ENCODE results near the gene UBTF.

Gene UBTF

DNA sequence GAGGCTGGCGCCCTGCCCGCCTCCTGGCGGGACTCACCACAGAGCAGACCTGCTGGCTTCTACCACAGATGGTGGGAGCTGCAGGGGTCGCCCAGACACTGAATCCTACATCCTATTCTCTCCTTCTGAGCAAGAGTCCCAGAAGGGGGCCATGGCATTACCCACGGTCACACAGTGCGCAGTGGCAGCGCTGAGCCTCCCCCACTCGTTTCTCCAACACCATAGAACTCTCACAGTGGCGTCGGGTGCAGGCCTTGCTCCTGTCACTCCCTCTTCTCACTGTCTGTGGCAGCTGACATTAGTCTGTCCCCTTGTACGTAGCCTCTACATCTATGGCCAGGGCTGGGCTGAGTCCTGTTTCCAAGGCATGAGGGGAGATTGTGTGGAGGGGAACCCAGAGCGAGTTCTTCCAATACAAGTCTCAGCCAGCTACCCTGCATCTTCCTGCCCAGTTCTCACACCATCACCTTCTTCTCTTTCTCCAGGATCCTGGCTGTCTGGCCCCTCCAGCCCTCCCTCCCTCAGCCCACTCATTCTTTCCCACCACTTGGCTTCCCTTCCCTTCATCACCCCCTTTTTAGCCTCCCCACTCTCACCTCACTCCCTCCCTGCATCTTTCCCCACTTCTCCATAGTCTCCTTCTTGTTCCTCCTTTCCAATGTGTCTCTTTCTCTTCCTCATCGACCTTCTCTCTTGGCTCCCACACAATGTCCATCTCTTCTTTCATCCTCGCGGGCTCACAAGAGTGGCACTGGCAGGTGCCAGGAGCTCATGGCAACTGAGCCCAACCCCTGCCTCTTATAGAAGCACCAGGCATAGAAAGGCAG lies 5.9 kb downstream of the UBTF start:
- no peak for DNase-seq (ENCODE audit: low spot score)

DNA sequence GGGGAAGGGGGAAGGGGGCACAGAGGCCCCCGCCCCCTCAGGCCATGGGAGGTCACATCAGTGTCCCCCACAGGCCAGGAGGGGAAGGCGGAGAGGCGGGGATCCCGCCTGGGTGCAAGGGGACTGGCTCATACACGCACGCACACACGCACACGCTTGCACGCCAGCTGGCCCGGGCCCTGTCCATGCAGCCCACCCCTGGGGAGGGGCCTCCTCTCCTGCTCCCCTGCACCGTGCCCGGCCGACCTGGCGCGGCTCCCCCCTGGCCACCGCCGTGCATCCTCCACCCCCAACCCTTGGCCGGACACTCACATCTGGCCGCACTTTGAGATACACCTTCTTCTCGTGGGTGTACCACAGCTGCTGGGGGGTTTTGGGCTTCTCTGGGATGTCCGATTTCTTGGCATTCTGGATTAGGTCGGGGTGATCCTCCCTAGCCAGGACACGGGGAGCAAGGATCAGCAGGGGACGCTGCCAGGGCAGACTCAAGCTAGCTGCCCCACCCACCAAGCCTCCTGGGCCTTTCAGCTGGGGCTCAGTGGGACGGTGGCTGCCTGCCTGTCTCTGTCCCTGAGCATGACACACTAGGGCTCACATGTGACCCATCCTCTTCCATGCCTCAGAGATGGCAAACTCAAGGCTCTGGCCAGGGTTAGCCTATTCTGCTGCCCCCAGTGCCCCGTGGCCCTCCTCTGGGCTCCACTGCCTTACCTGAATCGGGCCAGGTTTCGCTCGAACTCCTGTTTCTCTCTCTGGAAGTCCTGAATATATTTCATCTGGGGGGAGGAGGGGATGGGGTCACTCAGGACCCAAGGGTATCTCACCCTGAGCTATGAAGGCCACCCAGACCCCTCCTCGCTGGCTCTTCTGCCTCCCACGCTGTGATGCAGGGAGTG lies 6.7 kb downstream of the UBTF start:
- DNase-seq (ENCODE audit: low spot score), result no peak

DNA sequence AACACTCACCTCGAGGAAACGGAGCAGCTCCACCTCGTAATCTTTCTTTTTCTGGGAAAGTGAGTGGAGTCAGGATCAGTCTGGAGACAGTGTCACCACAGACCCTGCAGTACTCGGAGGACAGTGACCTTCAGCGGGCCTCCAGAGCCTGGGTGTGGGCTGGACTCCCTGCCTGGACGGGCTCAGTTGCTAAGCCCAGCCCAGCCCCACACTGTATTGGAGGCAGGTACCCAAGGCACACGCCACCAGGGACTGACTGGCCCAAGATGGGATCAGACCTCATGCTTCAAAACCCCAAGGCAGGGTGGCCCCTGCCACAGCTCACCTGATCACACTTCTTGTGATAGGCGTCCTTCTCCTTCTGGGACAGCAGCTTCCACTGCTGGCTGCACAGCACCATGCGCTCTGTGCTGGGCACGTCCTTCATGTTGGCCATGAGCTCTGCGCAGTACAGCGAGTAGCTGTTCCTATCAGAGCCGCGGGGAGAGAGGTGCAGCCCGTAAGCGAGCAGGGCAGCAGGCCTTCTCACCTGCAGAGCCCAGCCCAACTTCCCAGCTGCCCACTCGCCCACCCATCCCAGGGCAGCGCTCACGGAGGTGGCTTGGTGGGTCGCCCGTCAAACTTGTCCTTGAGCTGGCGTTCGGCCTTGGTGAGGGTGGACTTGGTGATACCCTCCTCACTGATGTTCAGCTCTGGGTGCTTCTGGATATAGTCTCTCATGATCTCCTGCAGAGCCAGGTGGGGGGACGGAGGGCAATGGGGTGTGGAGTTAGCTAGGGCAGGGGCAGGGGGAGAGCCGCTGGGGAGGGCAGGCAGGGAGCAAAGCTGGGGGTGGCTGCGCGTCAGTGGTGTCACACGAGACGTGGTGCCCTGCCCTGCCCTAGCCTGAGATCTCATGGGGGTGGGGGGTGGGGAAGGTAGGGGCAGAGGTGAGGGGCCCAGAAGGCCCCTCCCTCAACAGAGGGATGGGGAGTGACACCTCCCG lies 7.9 kb downstream of the UBTF start:
- no peak for DNase-seq (ENCODE audit: low spot score)

DNA sequence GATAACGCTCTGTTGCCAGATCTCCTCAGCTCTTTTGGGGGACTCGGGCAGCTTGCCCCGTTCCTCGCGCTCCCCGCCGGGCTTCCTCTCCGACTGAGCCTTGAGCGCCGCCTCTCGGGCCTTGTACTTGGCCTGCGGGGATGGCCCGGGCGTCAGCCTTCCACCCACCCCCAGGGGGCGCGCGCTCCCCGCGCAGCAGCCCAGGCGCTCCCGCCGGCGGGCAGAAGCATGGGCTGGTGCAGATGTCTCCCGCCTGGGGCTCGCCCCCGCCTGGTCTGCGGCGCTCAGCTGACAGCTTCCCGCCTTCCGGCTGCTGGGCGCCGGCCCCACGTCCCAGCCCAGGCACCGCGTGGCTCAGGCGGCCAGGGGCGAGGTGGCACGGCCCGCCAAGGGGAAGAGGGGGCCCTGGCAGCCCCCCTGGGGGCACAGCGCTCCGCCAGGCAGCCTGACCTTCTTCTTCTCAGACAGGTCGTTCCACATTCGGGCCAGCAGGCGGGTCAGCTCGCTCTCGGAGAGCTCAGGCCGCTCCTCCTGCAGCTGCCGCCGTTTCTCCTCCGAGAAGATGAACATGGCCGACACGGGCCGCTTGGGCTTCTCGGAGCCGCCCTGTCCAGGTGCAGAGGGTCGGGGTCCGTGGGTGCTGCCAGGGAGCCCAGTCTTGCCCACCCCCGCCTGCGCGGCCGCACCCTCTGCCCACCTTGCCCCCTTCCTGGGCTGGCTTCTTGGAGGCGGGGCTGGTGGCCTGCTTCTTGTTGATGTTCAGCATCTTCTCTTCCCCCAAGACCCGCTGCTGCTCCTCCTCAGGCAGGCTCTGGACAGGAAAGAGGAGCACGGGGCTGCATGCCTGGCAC lies 8.9 kb downstream of the UBTF start:
- DNase-seq (ENCODE audit: low spot score), result peak; percentile 90

DNA sequence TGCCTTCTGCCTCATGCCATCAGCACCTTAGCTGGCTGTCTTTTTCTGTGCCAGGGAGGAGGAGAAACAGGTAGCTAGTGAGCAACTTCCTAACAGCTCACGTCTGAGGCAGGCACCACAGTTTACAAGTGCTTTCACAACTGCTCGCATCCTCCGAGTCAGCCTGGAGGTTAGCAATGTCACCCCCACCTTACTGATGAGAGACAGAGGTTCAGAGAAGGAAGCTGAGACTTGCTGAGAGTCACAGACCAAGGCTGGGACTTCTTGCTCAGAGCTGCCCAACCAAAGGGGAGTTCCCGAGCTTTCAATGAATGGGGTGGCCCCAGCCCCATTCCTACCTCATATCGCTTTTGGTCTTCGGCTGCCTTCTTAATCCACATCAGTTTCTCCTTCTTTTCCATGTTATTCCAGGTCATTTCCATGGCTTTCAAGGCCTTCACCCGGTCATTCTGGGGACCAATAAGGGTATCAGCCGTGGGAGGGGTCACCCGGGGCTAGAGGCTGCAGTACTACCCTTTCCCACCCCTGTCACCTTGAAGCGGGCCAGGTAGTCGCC lies 9.6 kb downstream of the UBTF start:
- no peak for DNase-seq (ENCODE audit: low spot score)

DNA sequence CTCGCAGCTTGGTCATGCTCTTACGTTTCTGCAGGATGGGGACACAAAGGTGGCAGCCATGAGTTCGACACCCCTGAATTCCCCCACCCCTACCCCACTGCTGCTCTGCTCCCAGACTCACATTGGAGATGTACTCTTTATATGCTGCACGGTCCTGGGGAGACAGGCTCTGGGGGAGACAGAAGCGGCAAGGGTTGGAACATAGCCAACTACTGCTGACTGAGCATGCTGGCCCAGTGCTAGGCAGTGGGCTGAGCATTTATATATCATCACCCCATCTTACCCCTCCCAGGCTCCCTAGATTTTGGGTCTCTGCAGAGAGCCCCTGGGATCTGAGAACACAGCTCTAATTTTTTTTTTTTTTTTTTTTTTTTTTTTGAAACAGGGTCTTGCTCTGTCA lies 11.7 kb downstream of the UBTF start:
- DNase-seq (ENCODE audit: low spot score), result no peak

DNA sequence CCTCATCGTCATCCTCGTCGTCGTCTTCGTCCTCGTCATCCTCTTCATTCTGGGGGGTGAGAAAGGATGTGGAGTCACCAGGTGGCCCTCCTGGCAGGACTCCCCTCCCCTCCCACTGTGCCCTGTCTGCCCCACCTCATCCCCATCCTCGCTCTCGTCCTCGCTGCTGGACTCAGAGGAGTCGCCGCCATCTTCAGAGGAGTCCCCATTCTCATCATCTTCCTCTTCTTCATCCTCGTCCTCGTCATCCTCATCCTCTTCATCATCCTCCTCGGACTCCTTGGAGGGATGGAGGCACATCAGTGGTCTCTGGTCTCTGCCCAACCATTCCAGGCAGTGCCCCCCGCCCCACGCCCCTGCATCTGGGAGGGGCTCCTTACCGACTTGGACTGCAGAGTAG lies 12.2 kb downstream of the UBTF start:
- DNase-seq (ENCODE audit: low spot score), result no peak

DNA sequence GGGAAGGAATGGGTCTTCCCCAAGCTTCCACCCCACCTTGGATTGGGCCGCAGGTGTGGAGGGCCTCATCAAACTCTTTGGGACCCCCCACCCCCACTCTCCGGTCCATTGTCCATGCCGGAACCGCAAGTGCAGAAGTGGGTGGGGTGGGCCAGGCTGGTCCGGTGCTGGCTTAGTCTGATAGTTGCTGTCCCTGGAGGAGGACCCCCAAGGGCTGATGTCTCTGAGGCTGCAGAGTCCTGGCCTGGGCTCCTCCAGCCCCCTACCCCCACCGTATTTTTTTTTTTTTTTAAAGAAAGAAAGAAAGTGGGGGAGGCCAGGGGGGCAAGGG lies 12.7 kb downstream of the UBTF start:
- DNase-seq (ENCODE audit: low spot score), result no peak

DNA sequence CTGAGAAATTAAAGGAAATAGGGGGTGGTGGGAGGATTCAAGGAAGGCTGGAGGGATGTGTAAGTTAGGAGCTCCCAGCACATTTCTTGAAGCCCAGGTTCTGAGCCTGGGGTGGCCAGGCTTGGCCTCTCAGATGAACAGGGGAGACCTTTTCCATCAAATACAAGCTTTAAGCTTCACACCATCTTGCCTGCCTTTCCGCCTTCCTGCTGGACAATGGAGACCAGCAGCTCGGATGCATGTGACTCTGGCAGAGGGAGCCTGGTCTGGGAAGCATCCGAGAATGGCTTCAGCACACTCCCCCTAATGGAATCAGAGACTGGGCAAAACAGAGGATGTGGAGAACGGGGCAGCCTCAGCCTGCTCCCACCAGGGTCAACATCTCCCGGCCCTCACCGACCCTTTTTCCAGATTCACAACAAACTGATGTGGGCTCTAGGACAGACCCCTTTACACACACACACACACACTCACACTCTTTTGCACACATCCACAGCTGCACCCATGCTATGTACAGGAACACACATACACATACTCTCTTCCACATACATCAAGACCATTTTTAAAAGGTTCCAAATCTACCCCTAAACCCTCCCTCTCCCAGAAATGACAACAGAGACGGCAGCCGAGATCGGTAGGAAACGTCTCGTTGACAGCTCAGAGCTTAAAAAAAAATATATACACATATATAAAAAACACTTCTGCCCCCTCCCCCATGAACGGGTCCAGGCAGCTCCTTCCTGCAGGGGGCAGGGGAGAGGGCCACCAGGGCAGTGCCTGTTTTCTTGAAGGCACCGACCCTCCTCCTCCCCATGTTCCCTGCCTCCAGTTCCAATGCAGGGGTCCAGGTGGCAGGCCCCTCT lies 13.3 kb downstream of the UBTF start:
- no peak for DNase-seq (ENCODE audit: low spot score)

DNA sequence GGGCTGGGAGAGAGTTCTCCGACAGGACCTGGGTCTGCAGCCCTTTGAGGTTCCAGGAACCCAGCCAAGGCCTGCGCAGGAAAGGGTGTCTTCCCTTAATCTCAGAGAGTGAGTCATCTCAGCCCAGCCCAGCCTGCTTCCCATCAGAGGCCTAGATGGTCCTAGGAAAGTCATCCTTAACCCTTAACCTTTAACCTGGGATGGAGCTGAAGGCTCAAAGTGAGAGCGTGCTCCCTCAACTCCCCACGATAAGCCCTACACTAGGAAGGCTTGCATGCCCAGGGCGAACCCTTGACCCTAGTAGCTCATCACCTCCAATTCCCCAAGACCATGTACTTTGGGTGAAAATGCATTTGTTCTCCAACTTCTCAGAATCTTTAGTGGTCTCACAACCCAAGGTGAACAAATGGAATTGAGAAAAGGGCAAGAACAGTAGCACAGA lies 15.0 kb downstream of the UBTF start:
- DNase-seq (ENCODE audit: low spot score), result no peak

DNA sequence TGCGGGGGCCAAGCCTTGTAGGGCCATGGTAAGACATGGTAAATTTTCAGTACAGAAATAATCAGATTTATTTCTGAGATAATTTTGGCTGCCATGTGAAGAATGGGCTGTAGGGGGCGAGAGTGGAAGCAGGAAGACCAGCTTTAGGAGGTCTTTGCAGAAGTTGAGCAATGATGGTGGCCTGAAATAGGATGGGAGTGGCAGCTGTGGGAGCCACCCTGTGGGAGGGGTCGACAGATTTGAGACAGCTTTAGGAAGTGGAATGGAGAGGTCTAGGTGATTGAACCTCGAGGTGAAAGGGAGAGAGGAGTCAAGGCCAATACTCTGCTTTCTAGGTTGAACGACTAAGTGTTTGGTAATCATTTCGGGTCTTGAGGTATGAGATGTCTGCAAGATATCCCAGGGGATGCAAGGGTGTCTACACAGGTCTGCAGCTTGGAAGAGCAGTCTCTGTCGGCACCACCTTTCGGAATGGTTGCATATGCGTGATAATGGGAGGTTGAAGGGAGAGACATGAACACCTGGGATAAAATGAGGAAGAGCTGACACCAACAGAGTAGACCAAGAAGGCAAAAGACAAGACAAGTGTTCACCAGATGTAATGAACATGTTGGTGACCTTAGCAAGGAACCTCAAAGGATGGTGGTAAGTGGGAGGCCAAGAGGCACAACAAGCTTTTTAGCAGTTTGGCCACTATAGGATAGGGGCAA lies 15.6 kb downstream of the UBTF start:
- no peak for DNase-seq (ENCODE audit: low spot score)

DNA sequence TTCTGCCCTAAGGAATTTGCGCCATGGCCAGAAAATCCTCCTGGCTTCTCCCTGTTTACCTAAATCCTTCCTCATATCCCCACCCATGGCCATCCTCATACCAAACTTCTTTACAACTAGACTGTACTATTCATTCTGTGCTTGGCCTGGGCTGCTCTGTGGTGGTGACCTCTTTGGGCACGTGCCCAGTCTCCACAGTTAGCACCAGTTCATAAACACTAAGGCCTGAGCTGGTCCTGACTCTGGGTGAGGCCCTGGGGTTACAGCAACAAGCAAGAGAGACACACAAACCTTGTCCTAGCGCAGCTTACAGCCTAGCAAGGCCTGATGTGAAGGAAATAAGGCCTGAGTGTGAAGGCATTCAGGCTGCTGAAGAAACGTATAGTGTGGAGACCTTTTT lies 16.7 kb downstream of the UBTF start:
- no peak for DNase-seq (ENCODE audit: low spot score)

DNA sequence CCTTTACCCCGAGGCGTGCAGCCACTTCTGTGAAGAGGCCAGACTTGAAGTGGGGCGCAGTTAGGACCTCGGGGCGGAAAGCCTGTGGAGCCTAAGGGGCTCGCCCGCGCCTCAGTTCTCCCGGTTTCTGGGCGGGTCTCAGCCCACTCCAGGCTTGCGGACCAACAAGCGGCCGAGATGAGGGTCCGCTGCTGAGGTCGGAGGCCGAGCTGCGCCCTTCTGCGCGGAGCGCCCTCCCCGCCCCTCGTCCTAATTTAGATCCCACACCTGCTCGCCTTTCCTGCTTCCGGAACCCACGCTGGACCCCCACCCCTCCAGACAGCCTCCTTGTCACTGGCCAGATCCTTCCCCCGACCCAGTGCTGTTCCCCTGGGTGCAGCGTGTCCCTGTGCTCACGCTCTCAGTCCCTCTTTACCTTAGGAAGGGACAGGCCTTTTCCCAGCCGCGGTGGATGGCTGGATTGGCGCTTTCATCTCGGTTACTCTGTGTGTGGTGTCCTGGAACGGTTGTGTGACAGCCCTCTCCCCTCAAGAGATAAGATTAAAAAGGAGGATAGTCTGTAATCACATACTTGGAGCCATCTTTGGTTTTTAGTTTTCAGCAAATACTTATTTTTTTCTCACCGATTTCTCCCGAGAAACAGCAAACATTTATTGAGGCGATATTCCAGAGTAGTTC lies 18.9 kb downstream of the UBTF start:
- no peak for DNase-seq (ENCODE audit: low spot score)

DNA sequence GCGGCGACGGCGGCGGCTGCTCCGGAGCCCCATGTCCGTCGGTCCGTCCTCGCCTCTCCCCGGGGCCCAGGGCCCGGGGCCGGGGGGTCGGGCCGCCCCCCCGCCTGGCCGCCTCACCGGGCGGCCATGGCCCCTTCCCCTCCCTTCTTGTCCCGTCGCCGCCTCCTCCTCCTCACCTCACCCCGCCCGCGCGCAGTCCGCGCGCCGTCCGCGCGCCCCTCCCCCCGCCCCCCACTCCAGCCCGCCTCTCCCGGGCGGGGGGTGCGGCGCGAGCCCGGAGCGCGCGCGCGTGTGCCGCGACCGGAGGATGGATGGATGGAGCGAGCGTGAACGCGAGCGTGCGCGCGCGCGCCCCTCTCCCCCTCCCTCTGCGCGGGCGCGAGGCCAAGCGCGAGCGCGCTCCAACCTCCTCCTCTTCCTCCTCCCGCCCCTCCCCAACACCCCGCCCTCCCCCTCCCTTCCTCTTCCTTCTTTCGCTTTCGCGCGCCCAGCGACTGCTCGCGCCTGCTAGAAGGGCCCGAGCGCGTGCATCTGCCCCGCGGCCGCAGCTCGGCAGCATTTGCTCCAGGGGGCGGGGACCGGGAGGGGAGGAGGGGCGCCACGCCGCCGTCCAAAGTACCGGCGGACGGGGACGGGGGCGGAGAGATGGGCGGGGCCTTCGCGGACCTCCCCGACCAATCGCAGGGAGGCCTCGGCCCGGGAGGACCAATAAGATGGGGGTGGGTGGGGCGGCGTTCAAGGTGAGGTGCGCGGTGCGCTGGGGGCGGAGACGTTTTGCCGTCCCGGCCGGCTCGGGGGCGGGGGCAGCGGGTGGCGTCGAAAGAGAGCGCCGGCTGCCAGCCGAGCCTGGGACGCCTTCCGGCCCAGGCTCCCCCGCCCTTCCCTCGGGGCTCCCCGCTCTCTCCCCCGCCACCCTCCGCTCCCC lies 19.7 kb downstream of the UBTF start, which contains the start of gene ATXN7L3:
TSS of gene ATXN7L3 (minus strand) at position 332 of the 925 bp plus-strand sequence. CDS start 1,814 bp downstream, outside the sequence.
- peak; percentile 99 for DNase-seq (ENCODE audit: low spot score)

DNA sequence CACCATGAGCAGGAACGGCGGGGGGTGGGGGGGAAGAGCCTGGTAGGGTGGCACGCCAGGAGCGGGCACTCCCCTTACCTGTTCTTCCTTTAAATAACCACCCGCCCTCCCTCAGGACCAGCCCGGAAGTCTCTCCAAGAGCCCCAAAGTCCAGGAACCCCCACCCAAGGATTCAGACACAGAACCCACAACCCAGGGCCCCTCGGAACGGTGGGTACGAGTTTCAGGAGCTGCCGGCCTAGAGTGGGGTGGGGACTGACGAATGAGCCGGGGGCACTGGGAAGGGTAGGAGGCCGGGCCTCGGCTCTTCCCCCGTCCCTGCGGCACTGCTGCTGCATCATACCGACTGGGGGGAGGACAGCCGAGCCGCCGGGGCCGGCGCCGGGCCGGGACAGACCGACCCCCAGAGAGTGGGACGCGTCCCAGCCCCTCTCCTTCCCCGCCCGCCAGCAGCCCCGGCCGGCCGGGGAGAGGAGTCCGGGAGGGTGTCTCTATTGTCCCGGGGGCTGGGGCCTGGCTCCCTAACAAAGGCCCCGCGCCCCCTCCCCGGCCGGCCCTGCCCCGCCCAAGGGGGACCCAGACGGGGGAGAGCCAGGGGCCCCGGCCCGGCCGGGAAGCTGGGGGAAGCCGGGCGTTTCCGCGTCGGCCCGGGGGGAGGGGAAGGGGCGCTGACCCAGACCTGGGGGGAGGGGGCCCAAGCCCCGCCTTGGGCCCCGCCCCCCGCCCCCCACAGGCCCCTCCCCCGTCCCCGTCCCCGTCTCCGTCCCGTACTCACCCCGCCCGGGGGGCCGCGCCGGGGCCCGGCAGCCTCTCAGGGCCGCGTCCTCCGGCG lies 20.5 kb downstream of the UBTF start:
- DNase-seq (ENCODE audit: low spot score), result peak; percentile 89

DNA sequence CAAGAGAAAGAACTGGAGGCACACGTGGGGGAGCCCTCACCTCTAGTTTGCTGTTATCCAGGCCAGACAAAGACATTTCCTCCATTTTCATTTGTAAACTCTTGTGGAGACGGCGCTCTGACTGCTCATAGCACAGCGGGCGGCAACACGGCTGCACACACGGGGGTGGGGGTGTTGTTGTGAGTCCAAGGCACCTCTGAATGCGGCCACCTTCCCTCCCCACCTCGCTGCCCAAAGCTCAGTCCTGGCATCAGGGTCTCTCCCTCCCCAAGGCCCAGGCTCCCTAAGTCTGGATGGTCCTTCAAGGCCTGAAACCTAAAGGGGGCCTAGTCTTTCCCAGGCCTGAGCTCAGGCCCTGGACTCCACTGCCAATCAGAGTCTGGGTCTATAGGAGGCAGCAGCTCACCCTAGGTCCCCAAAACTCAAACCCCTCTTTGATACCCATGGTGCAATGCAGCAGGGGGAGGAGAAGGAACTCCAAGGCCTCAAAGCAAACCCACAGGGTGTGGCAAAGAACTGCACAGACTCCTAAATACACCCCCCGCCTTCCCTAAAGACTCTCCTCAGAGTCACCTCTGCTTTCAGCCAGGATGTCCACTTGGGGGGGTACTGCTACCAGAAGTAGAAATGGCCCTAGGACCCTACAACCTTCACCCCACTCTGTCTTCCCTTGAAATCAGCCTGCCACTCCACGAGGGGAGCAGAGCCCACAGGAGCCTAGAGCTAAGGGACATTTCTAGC lies 21.3 kb downstream of the UBTF start:
- DNase-seq (ENCODE audit: low spot score), result no peak

Data from left forelimb (tissue), 1 donor.